ENCODE measurements around the gene NR2F1.

- TF ChIP-seq CTCF (IDR thresholded peaks at IDR 0.05; ENCODE audit: low read length), result no peak
- no peak for TF ChIP-seq EZH2phosphoT487 (IDR thresholded peaks at IDR 0.05; ENCODE audit: low read length)
- TF ChIP-seq EZH2 (optimal IDR thresholded peaks at IDR 0.05; ENCODE audit: low read depth, low read length), result no peak
These were observed 59.5 kb downstream of the NR2F1 start for GRCh38 chr5:93642526-93642925.

Measured in MM.1S (cell line).